ENCODE results near the gene CD276. TPM values are rescaled to one million over a fixed set of nuclear protein-coding genes. Genes with fewer than 3 reads are reported as not detected.

The CD276 gene
- total RNA-seq, 2 experiments from 2014 or later = not detected

DNA sequence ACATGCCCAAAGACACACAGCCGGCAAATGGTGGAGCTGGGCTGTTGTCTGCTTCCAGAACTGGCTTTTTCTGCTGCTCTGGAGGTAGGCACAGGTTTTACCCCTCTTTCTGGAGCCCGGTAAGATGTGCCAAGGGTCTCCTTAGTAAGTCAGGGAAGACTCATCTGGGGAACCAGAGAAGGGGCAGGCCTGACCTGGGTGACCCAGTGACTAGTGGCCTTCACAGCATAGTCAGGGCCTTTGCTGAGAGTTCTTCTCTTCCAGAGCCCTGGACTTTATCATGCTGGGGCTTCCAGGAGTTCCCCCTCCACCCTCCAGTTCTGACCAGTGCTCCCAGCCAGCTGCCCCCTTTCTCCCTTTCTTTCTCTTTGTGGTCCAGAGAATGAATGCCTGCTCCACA, 3.2 kb downstream of the CD276 start:
- Mint-ChIP-seq H3K27me3 (peaks cover 54% of the 10 kb centered on the region), H3K9me3 (no peaks in the 10 kb centered on the region), H3K36me3 (ENCODE audit: low read depth) (no peaks in the 10 kb centered on the region), H3K4me1 (ENCODE audit: low read depth) (peaks cover 5% of the 10 kb centered on the region), H3K4me3 (no peak overlapping the region), H3K27ac (no peak overlapping the region)
- no peak for ATAC-seq (ENCODE audit: poor library complexity)
- Histone ChIP-seq H3K9me3 (ENCODE audit: control insufficient read depth in 1 of 2, insufficient read depth in 1 of 2, low read length in 2 of 2) (peaks cover 0 to 8% of the 10 kb centered on the region in 2 experiments), H3K4me3 (ENCODE audit: low read length) (no peak overlapping the region), H3K4me1 (ENCODE audit: insufficient read depth, low read length) (peaks cover 13% of the 10 kb centered on the region), H3K27ac (ENCODE audit: low read depth in 1 of 2, low read length in 2 of 2) (no peak overlapping the region), H3K27me3 (ENCODE audit: control insufficient read depth in 1 of 2, insufficient read depth in 2 of 2, low read length in 2 of 2) (peaks cover 36 to 62% of the 10 kb centered on the region in 2 experiments), H3K36me3 (ENCODE audit: insufficient read depth, low read length) (no peaks in the 10 kb centered on the region)
- intact Hi-C loops (cut with DNase I, micrococcal nuclease) = no loop called here
- ChIA-PET CTCF (interaction anchor here (1.4 kb wide), 1 partner anchor 51 kb away, joined by 6 read pairs; no protein-coding TSS in a partner anchor), POLR2A (no interaction called here)
- DNase-seq = no peak
- TF ChIP-seq, protein P1, sequence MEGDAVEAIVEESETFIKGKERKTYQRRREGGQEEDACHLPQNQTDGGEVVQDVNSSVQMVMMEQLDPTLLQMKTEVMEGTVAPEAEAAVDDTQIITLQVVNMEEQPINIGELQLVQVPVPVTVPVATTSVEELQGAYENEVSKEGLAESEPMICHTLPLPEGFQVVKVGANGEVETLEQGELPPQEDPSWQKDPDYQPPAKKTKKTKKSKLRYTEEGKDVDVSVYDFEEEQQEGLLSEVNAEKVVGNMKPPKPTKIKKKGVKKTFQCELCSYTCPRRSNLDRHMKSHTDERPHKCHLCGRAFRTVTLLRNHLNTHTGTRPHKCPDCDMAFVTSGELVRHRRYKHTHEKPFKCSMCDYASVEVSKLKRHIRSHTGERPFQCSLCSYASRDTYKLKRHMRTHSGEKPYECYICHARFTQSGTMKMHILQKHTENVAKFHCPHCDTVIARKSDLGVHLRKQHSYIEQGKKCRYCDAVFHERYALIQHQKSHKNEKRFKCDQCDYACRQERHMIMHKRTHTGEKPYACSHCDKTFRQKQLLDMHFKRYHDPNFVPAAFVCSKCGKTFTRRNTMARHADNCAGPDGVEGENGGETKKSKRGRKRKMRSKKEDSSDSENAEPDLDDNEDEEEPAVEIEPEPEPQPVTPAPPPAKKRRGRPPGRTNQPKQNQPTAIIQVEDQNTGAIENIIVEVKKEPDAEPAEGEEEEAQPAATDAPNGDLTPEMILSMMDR (IDR thresholded peaks at IDR 0.05) = no peak

DNA sequence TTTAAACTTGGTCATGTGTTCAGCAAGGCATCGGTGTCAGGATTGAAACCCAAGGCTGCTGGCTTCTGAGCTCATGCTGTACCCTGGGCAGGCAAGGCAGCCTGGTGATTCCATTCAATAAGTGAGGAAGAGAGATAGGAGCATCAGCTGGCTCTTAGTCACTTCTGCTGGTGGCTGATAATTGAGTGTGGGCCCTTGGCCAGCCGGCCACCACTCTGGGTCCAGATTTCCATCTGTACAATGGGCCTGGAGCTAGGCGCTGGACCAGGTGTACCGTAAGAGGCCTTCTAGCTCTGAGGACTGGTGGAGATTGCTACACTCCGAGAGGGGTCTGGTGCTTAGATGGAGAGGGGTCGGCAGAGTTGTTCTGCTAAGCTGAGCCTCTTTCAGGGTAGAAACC, 4.3 kb downstream of the CD276 start:
- ATAC-seq (ENCODE audit: poor library complexity) (no peak), DNase-seq (peak in 1 of 14 experiments; percentile 14)
- Mint-ChIP-seq H3K27me3 (peaks cover 52% of the 10 kb centered on the region), H3K9me3 (no peaks in the 10 kb centered on the region), H3K36me3 (ENCODE audit: low read depth) (no peaks in the 10 kb centered on the region), H3K4me3 (no peak overlapping the region), H3K4me1 (ENCODE audit: low read depth) (peaks cover 5% of the 10 kb centered on the region), H3K27ac (no peak overlapping the region)
- H3K27me3 ChIP-seq (ENCODE audit: control insufficient read depth in 1 of 2, insufficient read depth in 2 of 2, low read length in 2 of 2) = peaks cover 29 to 51% of the 10 kb centered on the region in 2 experiments
- TF ChIP-seq, protein P1 (IDR thresholded peaks at IDR 0.05) = no peak
- CTCF ChIA-PET = interaction anchor here (1.4 kb wide), 1 partner anchor 12 kb away, joined by 5 read pairs; no protein-coding TSS in a partner anchor
- peaks cover 0 to 8% of the 10 kb centered on the region in 2 experiments for H3K9me3 ChIP-seq (ENCODE audit: control insufficient read depth in 1 of 2, insufficient read depth in 1 of 2, low read length in 2 of 2)
- no peak overlapping the region for H3K27ac ChIP-seq (ENCODE audit: low read depth in 1 of 2, low read length in 2 of 2)
- intact Hi-C loops (cut with DNase I, micrococcal nuclease) = no loop called here
- peaks cover 13% of the 10 kb centered on the region for H3K4me1 ChIP-seq (ENCODE audit: insufficient read depth, low read length)
- no peak overlapping the region for H3K4me3 ChIP-seq (ENCODE audit: low read length)
- POLR2A ChIA-PET = no interaction called here
- H3K36me3 ChIP-seq (ENCODE audit: insufficient read depth, low read length) = no peaks in the 10 kb centered on the region

DNA sequence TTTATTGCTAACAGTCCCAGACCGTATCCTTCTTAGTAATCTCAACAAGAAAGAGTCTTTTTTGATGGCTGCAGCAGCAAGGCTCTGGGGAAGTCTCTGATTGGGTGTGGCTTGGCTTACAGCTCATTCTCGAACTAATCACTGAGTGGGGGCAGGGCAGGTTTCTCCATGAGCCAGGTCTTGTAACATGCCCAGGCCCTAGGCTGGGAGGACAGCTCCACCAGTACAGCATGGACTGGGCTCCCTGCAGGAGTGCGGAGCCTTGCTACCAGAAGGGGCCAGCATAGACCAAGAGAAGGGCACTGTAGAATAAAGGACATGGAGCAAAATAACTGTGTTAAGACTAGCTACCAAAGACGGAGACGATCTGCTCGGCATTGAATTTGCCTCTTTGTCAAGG, 7.2 kb downstream of the CD276 start:
- Histone ChIP-seq H3K27me3 (ENCODE audit: control insufficient read depth in 1 of 2, insufficient read depth in 2 of 2, low read length in 2 of 2) (peaks cover 23 to 50% of the 10 kb centered on the region in 2 experiments), H3K27ac (ENCODE audit: low read depth in 1 of 2, low read length in 2 of 2) (no peak overlapping the region), H3K4me3 (ENCODE audit: low read length) (no peak overlapping the region), H3K4me1 (ENCODE audit: insufficient read depth, low read length) (peaks cover 7% of the 10 kb centered on the region), H3K36me3 (ENCODE audit: insufficient read depth, low read length) (no peaks in the 10 kb centered on the region), H3K9me3 (ENCODE audit: control insufficient read depth in 1 of 2, insufficient read depth in 1 of 2, low read length in 2 of 2) (peaks cover 0 to 4% of the 10 kb centered on the region in 2 experiments)
- Mint-ChIP-seq H3K27me3 (peaks cover 50% of the 10 kb centered on the region), H3K4me1 (ENCODE audit: low read depth) (peaks cover 4% of the 10 kb centered on the region), H3K9me3 (no peaks in the 10 kb centered on the region), H3K4me3 (no peak overlapping the region), H3K27ac (no peak overlapping the region), H3K36me3 (ENCODE audit: low read depth) (no peaks in the 10 kb centered on the region)
- TF ChIP-seq, protein P1 (IDR thresholded peaks at IDR 0.05) = no peak
- CTCF ChIA-PET = interaction anchor here (0.8 to 1.6 kb wide), 2 partner anchors 9 to 14 kb away, joined by 3 to 8 read pairs; no protein-coding TSS in a partner anchor
- intact Hi-C loops (cut with DNase I, micrococcal nuclease) = no loop called here
- ATAC-seq (ENCODE audit: poor library complexity) (no peak), DNase-seq (no peak)
- POLR2A ChIA-PET = no interaction called here

Data from CD4-positive, alpha-beta T cell (primary cell).